ENCODE data around the gene EYA4.

GRCh38 chr6:133355922-133356321, 114.8 kb downstream of the EYA4 start:
- no peak for TF ChIP-seq CTCF (IDR thresholded peaks at IDR 0.05 in 8 of 11, conservative IDR thresholded peaks at IDR 0.05 in 3 of 11)
- TF ChIP-seq POLR2A (IDR thresholded peaks at IDR 0.05), result no peak
